NCI-H146 treated with DMSO at 0.1 percent for 48 hours (cell line): ENCODE data around the gene DDAH1.

Source experiments
- DNase-seq: peaks from one replicate; lab custom pipeline; 2025; ENCODE audit not compliant: unreplicated experiment; lab: John Stamatoyannopoulos, UW

The DDAH1 gene

DNA sequence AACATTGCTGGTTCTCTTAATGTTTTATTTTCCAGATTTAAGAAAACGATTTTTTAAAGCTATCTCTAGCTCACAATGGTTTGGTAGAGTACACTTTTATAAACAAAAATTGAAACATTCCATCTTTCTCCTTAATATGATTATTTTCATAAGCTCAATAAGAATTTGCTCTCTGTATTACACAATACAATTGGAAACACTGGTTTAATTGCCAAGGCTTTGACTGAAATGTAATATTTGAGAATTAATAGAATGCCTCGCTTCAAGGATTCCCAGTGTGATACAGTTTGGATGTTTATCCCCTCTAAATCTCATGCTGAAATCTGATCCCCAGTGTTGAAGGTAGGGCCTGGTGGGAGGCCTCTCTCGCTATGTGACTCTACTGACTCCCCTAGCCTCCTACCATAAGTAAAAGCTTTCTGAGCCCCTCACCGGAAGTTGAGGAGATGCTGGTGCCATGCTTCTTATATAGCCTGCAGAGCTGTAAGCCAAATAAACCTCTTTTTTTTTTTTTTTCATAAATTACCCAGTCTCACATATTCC lies 67.4 kb downstream of the DDAH1 start:
- no peak for DNase-seq

DNA sequence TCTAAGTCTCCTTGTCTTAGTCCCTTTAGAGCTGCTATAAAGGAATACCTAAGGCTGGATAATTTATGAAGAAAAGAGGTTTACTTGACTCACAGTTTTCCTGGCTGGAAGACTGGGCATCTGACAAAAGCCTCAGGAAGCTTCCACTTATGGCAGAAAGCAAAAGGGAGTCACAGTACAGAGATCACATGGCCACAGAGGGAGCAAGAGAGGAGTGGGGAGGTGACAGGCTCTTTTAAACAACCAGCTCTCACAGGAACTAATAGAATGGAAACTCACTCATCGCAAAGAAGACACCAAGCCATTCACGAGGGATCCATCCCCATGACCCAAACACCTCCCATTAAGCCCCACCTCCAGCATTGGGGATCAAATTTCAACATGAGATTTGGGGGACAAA lies 68.8 kb downstream of the DDAH1 start:
- DNase-seq, result no peak

DNA sequence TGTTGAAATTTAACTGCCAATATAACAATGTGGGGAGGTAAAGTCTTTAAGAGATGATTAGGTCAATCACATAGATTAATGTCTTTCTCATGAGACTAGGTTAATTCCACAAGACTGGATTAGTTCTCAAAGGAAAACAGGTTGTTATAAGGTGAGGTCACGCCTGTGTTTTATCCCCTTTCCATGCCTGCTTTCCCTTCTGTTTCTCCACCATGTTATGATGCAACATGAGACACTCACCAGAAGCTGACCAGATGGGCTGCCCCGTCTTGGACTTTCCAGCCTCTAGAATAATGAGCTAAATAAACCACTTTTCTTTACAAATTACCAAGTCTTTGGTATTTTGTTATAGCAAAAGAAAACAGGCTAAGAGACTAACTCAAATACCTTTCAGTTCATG lies 70.8 kb downstream of the DDAH1 start:
- DNase-seq, result no peak

- DNase-seq, result no peak
Observed at GRCh38 chr1:85393490-85393889, 71.5 kb downstream of the DDAH1 start.

DNA sequence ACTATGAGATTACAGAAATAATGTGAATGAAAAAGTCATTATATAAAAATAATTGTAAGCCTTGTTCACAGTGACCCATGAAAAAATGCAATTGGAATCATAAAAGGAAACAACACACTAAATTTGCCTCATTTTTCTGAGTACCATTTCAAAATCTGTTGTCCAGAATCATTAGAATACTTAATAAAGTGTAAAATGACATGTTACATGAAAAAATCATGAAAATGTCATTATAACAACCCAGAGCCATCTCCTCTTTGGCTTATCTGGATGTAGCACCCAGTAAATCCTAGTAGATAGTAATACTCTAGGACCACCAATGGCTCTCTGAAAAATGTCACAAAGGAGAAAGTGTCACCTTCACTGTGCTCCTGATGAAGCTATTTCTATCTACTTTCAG lies 76.5 kb downstream of the DDAH1 start:
- no peak for DNase-seq

DNA sequence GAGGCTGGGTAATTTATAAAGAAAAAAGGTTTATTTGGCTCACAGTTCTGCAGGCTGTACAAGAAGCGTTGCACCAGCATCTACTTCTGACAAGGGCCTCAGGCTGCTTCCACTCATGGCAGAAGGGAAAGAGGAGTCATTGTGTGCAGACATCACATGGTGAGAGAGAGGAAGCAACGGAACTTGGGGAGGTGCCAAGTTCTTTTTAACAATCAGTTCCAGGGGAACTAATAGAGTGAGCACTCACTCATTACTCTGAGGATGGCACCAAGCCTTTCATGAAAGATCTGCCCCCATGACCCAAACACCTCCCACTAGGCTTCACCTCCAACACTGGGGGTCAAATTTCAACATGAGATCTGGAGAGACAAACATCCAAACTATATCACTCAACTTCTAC lies 77.2 kb downstream of the DDAH1 start:
- no peak for DNase-seq

- DNase-seq, result no peak
Observed at GRCh38 chr1:85386068-85386722, 78.8 kb downstream of the DDAH1 start.

- no peak for DNase-seq
Observed at GRCh38 chr1:85379203-85380136, 85.5 kb downstream of the DDAH1 start.

DNA sequence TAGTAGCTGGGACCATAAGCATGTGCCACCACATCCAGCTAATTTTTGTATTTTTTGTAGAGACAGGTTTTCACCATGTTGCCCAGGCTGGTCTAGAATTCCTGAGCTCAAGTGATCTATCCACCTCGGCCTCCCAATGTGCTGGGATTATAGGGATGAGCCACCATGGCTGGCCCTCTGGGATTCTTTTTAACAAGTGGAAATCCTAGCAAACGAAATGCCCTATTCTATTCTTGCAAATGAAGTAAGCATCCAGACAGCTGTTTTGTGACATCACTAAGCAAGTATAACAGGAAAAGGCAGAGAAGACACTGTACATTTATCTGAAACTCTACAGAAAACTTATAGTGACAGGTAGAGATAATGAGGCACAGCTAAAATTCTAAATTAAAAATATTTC lies 86.4 kb downstream of the DDAH1 start:
- DNase-seq, result no peak

DNA sequence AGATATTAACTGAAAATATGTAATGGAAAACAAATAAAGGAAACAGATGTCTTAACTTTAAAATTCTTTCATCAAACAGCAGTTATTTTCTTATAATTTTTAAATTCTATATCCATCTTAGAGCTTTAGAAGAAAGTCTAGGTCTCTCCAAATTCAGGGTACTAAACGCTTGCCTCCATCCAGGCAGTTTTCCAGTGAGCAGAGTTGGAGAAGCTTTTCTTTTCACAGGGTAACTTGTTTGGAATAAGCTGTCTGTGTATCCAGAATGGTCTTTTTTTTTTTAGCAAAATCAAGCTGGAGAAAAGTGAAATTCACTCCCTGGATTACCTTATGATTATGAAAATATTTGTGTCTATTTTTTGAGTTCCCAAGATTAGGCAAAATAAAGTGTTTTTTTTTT lies 88.6 kb downstream of the DDAH1 start:
- no peak for DNase-seq

GRCh38 chr1:85375493-85375892 lies 89.5 kb downstream of the DDAH1 start:
- DNase-seq, result no peak

DNA sequence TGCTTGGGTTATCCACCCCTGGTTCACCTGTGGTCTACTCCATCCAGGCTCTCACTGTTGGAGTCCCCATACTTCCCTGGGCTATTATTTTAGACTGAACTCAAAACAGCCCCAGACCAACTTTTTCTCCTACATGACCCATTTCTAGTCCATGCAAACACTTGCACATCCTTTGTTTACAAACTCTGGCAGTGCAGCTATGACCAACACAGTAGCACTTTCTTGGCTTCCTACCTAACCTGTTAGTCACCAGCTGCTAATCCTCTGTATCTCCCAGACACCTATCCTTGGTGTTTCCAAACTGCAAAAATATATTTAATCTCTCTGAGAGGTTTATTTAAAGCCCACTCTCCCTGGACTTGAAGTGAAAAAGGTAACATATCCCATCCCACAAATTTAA lies 90.8 kb downstream of the DDAH1 start:
- DNase-seq, result no peak

DNA sequence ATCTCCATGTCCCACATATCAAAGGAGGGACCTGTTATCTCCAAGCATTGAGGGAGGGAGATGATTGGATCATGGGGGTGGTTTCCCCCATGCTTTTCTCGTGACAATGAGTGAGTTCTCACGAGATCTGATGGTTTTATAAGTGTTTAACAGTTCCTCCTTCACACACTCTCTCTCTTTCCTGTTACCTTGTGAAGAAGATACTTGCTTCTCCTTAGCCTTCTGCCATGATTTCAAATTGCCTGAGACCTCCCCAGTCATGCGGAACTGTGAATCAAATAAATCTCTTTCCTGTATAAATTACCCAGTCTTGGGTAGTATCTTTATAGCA lies 91.6 kb downstream of the DDAH1 start:
- no peak for DNase-seq

GRCh38 chr1:85372683-85373377 lies 92.1 kb downstream of the DDAH1 start:
- no peak for DNase-seq

DNA sequence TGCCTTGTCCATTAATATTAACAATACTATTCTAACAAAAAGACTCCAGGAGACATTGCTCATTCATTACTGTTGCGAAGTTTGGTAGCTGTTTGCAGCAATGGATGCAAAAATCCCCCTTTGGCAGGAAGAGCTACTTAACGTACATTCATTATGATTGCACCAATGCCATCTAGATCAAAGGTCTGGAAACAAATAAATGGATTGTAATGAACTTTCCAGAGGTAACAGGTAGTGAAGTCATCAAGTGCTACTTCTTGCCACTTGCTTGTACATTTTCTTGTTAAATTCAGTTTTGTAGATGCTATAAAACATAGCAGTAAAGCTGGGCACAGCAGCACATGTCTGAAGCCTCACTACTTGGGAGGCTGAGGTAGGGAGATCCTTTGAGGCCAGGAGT lies 93.9 kb downstream of the DDAH1 start:
- DNase-seq, result no peak

- no peak for DNase-seq
Observed at GRCh38 chr1:85368073-85368770, 96.7 kb downstream of the DDAH1 start.

DNA sequence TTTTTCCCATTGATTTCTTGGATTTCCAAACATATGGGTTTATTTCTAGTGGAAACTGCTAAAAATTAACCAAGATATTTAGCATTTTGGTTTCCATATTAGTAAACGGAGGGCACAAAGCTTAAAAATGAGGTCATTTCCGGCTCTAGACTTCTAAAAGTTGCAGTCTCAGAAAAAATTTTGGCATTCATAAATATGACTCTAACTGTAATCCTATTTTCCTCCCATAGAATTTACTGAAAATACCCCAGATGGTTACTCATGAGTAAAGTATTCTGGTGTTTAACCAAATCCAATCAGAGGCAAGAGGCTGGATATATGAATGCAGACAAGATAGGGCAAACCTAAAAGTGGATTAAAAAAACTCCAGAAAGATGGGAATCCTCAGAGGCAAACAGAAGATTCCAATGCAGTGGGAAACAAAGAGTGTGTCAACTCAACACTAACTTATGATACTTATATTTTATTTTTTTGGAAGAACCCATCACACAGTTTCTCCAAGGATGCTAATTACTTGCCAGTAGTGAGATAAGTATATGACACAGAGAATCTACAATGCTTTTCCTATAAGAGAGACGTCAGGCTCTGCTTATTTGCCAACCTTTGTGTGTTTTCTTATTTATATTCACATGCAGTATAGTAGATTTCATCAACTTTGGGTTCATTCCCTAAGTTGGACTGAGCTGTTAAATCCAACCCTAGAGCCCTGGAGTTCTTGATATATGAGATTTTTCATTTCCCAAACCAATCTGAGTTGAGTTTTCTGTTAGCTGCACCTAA lies 98.4 kb downstream of the DDAH1 start:
- DNase-seq, result no peak

GRCh38 chr1:85365851-85366250 lies 99.1 kb downstream of the DDAH1 start:
- no peak for DNase-seq

GRCh38 chr1:85363521-85363920 lies 101.4 kb downstream of the DDAH1 start:
- DNase-seq, result no peak

GRCh38 chr1:85363092-85363491 lies 101.9 kb downstream of the DDAH1 start:
- DNase-seq, result no peak
